ENCODE results near the gene ABCA10.

ABCA10 gene

GRCh38 chr17:69111794-69112193, 116.8 kb downstream of the ABCA10 start:
- TF ChIP-seq CTCF (IDR thresholded peaks at IDR 0.05; ENCODE audit: control insufficient read depth, insufficient read depth, low read depth, low read length, missing control alignments), result no peak
- H3K4me3 ChIP-seq (ENCODE audit: control insufficient read depth, low read depth, low read length), result no peak overlapping the region
- no peak for DNase-seq (ENCODE audit: low read depth)

DNA sequence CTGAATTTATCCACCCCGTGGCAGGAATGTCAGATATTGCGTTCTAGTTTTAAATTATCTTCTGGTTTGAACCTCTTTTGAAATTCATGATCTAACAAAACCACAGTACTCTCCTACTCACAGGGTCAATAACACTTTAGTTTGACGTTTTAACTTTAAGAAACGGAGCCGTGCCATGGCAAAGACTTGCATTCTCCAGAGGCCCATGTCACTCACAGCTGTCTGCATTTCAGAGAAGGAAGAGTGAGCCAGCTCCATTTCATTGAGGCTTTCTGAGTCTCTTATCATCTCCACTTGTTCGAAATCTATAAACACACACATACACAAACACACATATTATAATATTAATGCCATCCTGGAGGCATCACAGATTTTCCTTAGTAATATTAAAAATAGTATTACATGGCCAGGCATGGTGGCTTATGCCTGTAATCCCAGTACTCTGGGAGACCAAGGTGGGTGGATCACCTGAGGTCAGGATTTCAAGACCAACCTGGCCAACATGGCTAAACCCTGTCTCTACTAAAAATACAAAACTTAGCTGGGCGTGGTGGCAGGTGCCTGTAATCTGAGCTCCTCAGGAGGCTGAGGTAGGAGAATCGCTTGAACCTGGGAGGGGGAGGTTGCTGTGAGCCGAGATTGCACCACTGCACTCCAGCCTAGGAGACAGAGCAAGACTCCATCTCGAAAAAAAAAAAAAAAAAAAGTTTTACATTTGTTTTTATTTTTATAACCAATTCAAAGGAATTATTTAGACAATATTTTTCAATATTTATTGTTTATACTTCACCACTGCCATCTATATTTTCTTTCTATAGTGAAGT, 122.5 kb downstream of the ABCA10 start:
- no peak for DNase-seq (ENCODE audit: low read depth)
- TF ChIP-seq CTCF (IDR thresholded peaks at IDR 0.05; ENCODE audit: control insufficient read depth, insufficient read depth, low read depth, low read length, missing control alignments), result no peak
- H3K4me3 ChIP-seq (ENCODE audit: control insufficient read depth, low read depth, low read length), result no peak overlapping the region

GRCh38 chr17:69103557-69104233, 124.9 kb downstream of the ABCA10 start:
- TF ChIP-seq CTCF (IDR thresholded peaks at IDR 0.05; ENCODE audit: control insufficient read depth, insufficient read depth, low read depth, low read length, missing control alignments), result no peak

GRCh38 chr17:69098625-69099024, 130.0 kb downstream of the ABCA10 start:
- DNase-seq (ENCODE audit: low read depth), result no peak
- TF ChIP-seq CTCF (IDR thresholded peaks at IDR 0.05; ENCODE audit: control insufficient read depth, insufficient read depth, low read depth, low read length, missing control alignments), result no peak
- no peak overlapping the region for H3K4me3 ChIP-seq (ENCODE audit: control insufficient read depth, low read depth, low read length)

More at GRCh38 chr17:69103557-69104233, 124.9 kb downstream of the ABCA10 start:
- H3K4me3 ChIP-seq (ENCODE audit: control insufficient read depth, low read depth, low read length), result no peak overlapping the region
- DNase-seq (ENCODE audit: low read depth), result no peak
